GM18520 (cell line): ENCODE results near the gene GALNT2.

Experiments used
- ATAC-seq: cut with Tn5 transposase; IDR thresholded peaks from one replicate; pipeline ENCODE4 v1.9.1; 2021; ENCODE audit not compliant: unreplicated experiment

Gene GALNT2

GRCh38 chr1:230071316-230071715 lies 4.3 kb downstream of the GALNT2 start:
- no peak for ATAC-seq

GRCh38 chr1:230072296-230072695 lies 5.3 kb downstream of the GALNT2 start:
- ATAC-seq, result no peak

GRCh38 chr1:230072866-230073265 lies 5.8 kb downstream of the GALNT2 start:
- no peak for ATAC-seq

GRCh38 chr1:230073371-230074035 lies 6.5 kb downstream of the GALNT2 start:
- no peak for ATAC-seq

GRCh38 chr1:230074270-230074669 lies 7.2 kb downstream of the GALNT2 start:
- ATAC-seq, result no peak

- no peak for ATAC-seq
Measured at GRCh38 chr1:230074762-230075161, 7.7 kb downstream of the GALNT2 start.

- no peak for ATAC-seq
Measured at GRCh38 chr1:230076121-230076520, 9.1 kb downstream of the GALNT2 start.

- no peak for ATAC-seq
Measured at GRCh38 chr1:230077011-230077410, 10.0 kb downstream of the GALNT2 start.

GRCh38 chr1:230077436-230078213 lies 10.6 kb downstream of the GALNT2 start:
- ATAC-seq, result no peak

- no peak for ATAC-seq
Measured at GRCh38 chr1:230079199-230080024, 12.4 kb downstream of the GALNT2 start.

GRCh38 chr1:230080822-230081221 lies 13.8 kb downstream of the GALNT2 start:
- no peak for ATAC-seq

GRCh38 chr1:230081751-230082150 lies 14.7 kb downstream of the GALNT2 start:
- ATAC-seq, result no peak

GRCh38 chr1:230082211-230082610 lies 15.2 kb downstream of the GALNT2 start:
- ATAC-seq, result no peak

- ATAC-seq, result no peak
Measured at GRCh38 chr1:230083053-230083452, 16.0 kb downstream of the GALNT2 start.

- ATAC-seq, result no peak
Measured at GRCh38 chr1:230083746-230084407, 16.8 kb downstream of the GALNT2 start.

- no peak for ATAC-seq
Measured at GRCh38 chr1:230084408-230085177, 17.6 kb downstream of the GALNT2 start.

- no peak for ATAC-seq
Measured at GRCh38 chr1:230085178-230085515, 18.1 kb downstream of the GALNT2 start.

- no peak for ATAC-seq
Measured at GRCh38 chr1:230086151-230086550, 19.1 kb downstream of the GALNT2 start.

GRCh38 chr1:230087028-230087716 lies 20.1 kb downstream of the GALNT2 start:
- no peak for ATAC-seq

GRCh38 chr1:230087717-230088105 lies 20.7 kb downstream of the GALNT2 start:
- ATAC-seq, result no peak
